CD4-positive, alpha-beta T cell treated with Interleukin-15 for 1 hour (primary cell): ENCODE measurements around the gene TTBK2.
A peak's percentile ranks its signal among the peaks of the same experiment; 100 is the strongest.
"Not testable (repeated sequence)": the region's sequence is repeated elsewhere in the genome, so short reads cannot be mapped to it uniquely, and the experiment has no call there.

Source experiments
- DNase-seq: peaks from one replicate; pipeline ENCODE4 v3.0.0-alpha.2; 2020

TTBK2 gene

GRCh38 chr15:42920519-42921341 is at the start of gene TTBK2:
Gene TTBK2, minus strand, starts transcription at chr15:42920778. Its CDS starts 42,161 bp downstream, at chr15:42878617.
- DNase-seq: peak; percentile 98

GRCh38 chr15:42964476-42964875 is 43.9 kb upstream of the TTBK2 start:
- no peak for DNase-seq

GRCh38 chr15:42955518-42955917 is 34.9 kb upstream of the TTBK2 start:
- DNase-seq: no peak

GRCh38 chr15:42954291-42954690 is 33.7 kb upstream of the TTBK2 start:
- no peak for DNase-seq

- not testable (repeated sequence) for DNase-seq
Observed at GRCh38 chr15:42948898-42949297, 28.3 kb upstream of the TTBK2 start.

- DNase-seq: no peak
Observed at GRCh38 chr15:42940527-42940926, 19.9 kb upstream of the TTBK2 start.

- no peak for DNase-seq
Observed at GRCh38 chr15:42939841-42940240, 19.3 kb upstream of the TTBK2 start.

- DNase-seq: no peak
Observed at GRCh38 chr15:42937143-42937542, 16.6 kb upstream of the TTBK2 start.

- no peak for DNase-seq
Observed at GRCh38 chr15:42933886-42934667, 13.5 kb upstream of the TTBK2 start.

GRCh38 chr15:42932833-42933515 is 12.4 kb upstream of the TTBK2 start:
- DNase-seq: no peak

- DNase-seq: no peak
Observed at GRCh38 chr15:42931702-42932486, 11.3 kb upstream of the TTBK2 start.

GRCh38 chr15:42929306-42929848 is 8.8 kb upstream of the TTBK2 start:
- DNase-seq: no peak

GRCh38 chr15:42921342-42921731 is 759 bp upstream of the TTBK2 start:
- DNase-seq: peak; percentile 25

GRCh38 chr15:42919799-42920518 is 619 bp downstream of the TTBK2 start:
- peak; percentile 23 for DNase-seq

- no peak for DNase-seq
Observed at GRCh38 chr15:42919308-42919707, 1.3 kb downstream of the TTBK2 start.

GRCh38 chr15:42918047-42918446 is 2.5 kb downstream of the TTBK2 start:
- DNase-seq: no peak

GRCh38 chr15:42915654-42916315 is 4.8 kb downstream of the TTBK2 start:
- DNase-seq: no peak

GRCh38 chr15:42914728-42915497 is 5.7 kb downstream of the TTBK2 start:
- no peak for DNase-seq

- no peak for DNase-seq
Observed at GRCh38 chr15:42911058-42911592, 9.5 kb downstream of the TTBK2 start.

- DNase-seq: no peak
Observed at GRCh38 chr15:42908538-42908937, 12.0 kb downstream of the TTBK2 start.
